HG02852 (cell line): Measurements from ENCODE around the gene F13A1.

ENCODE experiments used
- ATAC-seq: cut with Tn5 transposase; IDR thresholded peaks from one replicate; pipeline ENCODE4 v1.9.1; 2021; ENCODE audit warnings: mild to moderate bottlenecking, moderate library complexity; ENCODE audit not compliant: unreplicated experiment

F13A1 gene

GRCh38 chr6:6244624-6245023, 75.8 kb downstream of the F13A1 start:
- ATAC-seq: no peak

GRCh38 chr6:6243846-6244245, 76.6 kb downstream of the F13A1 start:
- no peak for ATAC-seq

GRCh38 chr6:6239598-6240581, 80.6 kb downstream of the F13A1 start:
- ATAC-seq: no peak

- ATAC-seq: no peak
Observed at GRCh38 chr6:6236730-6237469, 83.6 kb downstream of the F13A1 start.

- ATAC-seq: no peak
Observed at GRCh38 chr6:6235786-6236185, 84.7 kb downstream of the F13A1 start.

GRCh38 chr6:6234963-6235362, 85.5 kb downstream of the F13A1 start:
- ATAC-seq: no peak

- no peak for ATAC-seq
Observed at GRCh38 chr6:6230286-6230685, 90.2 kb downstream of the F13A1 start.

GRCh38 chr6:6227896-6228295, 92.6 kb downstream of the F13A1 start:
- no peak for ATAC-seq

GRCh38 chr6:6225885-6226529, 94.5 kb downstream of the F13A1 start:
- ATAC-seq: no peak

GRCh38 chr6:6224933-6225486, 95.5 kb downstream of the F13A1 start:
- ATAC-seq: no peak

- no peak for ATAC-seq
Observed at GRCh38 chr6:6221787-6222535, 98.5 kb downstream of the F13A1 start.

GRCh38 chr6:6220718-6221117, 99.7 kb downstream of the F13A1 start:
- ATAC-seq: no peak

- no peak for ATAC-seq
Observed at GRCh38 chr6:6219716-6220115, 100.7 kb downstream of the F13A1 start.

GRCh38 chr6:6218759-6219085, 101.7 kb downstream of the F13A1 start:
- no peak for ATAC-seq

- ATAC-seq: no peak
Observed at GRCh38 chr6:6217855-6218758, 102.4 kb downstream of the F13A1 start.

GRCh38 chr6:6210994-6211393, 109.5 kb downstream of the F13A1 start:
- no peak for ATAC-seq

GRCh38 chr6:6202886-6203285, 117.6 kb downstream of the F13A1 start:
- ATAC-seq: no peak

GRCh38 chr6:6201200-6201599, 119.3 kb downstream of the F13A1 start:
- no peak for ATAC-seq

GRCh38 chr6:6199678-6200077, 120.8 kb downstream of the F13A1 start:
- no peak for ATAC-seq

- no peak for ATAC-seq
Observed at GRCh38 chr6:6196762-6197161, 123.7 kb downstream of the F13A1 start.
